Keratinocyte (primary cell): ENCODE results near the gene MDGA2.

Source experiments
- CTCF ChIP-seq, 3 experiments: IDR thresholded peaks in 1 of 3; conservative IDR thresholded peaks in 1 of 3; optimal IDR thresholded peaks in 1 of 3; 2 replicates in 2 of 3; 3 replicates in 1 of 3; pipeline versions ENCODE3 to v1.5.1; 2011; ENCODE audit warnings: low read length in 3 of 3, mild to moderate bottlenecking in 3 of 3, moderate library complexity in 2 of 3, control low read depth in 1 of 3, inconsistent platforms in 1 of 3; ENCODE audit not compliant: insufficient read depth in 2 of 3; ENCODE audit errors: extremely low read depth in 1 of 3
- EZH2 ChIP-seq: IDR thresholded peaks from one replicate; pipeline ENCODE4 v1.6.1; 2012; ENCODE audit warnings: inconsistent platforms, mild to moderate bottlenecking, low read length, moderate library complexity

- TF ChIP-seq CTCF (optimal IDR thresholded peaks at IDR 0.05 in 1 of 3, IDR thresholded peaks at IDR 0.05 in 1 of 3, conservative IDR thresholded peaks at IDR 0.05 in 1 of 3; ENCODE audit: extremely low read depth in 1 of 3, insufficient read depth in 2 of 3, low read length in 3 of 3) (no peak), EZH2 (no peak)
Measured at GRCh38 chr14:47057364-47057763, 618.0 kb downstream of the MDGA2 start.
